ES-I3 (cell line): ENCODE results near the gene STX7.
A peak's percentile ranks its signal among the peaks of the same experiment; 100 is the strongest.

ENCODE experiments used
- H3K36me3 ChIP-seq: 2 replicates; pipeline ENCODE4 v1.6.1; 2013; ENCODE audit warnings: mild to moderate bottlenecking, low read length, control low read depth, moderate library complexity; ENCODE audit not compliant: insufficient read depth
- H3K4me1 ChIP-seq: 2 replicates; pipeline ENCODE4 v1.6.1; 2013; ENCODE audit warnings: mild to moderate bottlenecking, control low read depth, low read length; ENCODE audit not compliant: insufficient read depth
- H3K9ac ChIP-seq: 2 replicates; pipeline ENCODE4 v1.6.1; 2013; ENCODE audit warnings: low read depth, mild to moderate bottlenecking, low read length, moderate library complexity
- H3K9me3 ChIP-seq: 2 replicates; pipeline ENCODE4 v1.6.1; 2013; ENCODE audit warnings: mild to moderate bottlenecking, low read length, moderate library complexity; ENCODE audit not compliant: control insufficient read depth, insufficient read depth

The STX7 gene

GRCh38 chr6:132400883-132401617 lies 111.9 kb downstream of the STX7 start, which contains the start of gene MOXD1:
MOXD1 (minus strand) TSS chr6:132401475; CDS start chr6:132401426, 49 bp downstream.
- Histone ChIP-seq H3K9me3 (no peaks in the 10 kb centered on the region), H3K36me3 (no peaks in the 10 kb centered on the region), H3K9ac (peak within 1 kb of the TSS; percentile 73), H3K4me1 (no peaks in the 10 kb centered on the region)

- Histone ChIP-seq H3K9ac (peak overlapping the region; percentile 73; the same call in 1 of the 2 replicates), H3K4me1 (no peaks in the 10 kb centered on the region), H3K9me3 (no peaks in the 10 kb centered on the region), H3K36me3 (no peaks in the 10 kb centered on the region)
Observed at GRCh38 chr6:132400555-132400882, 112.4 kb downstream of the STX7 start.

GRCh38 chr6:132399376-132400074 lies 113.4 kb downstream of the STX7 start:
- Histone ChIP-seq H3K9ac (no peak overlapping the region), H3K4me1 (no peaks in the 10 kb centered on the region), H3K36me3 (no peaks in the 10 kb centered on the region)

More at GRCh38 chr6:132399376-132400074, 113.4 kb downstream of the STX7 start:
- H3K9me3 ChIP-seq: no peaks in the 10 kb centered on the region; the same call in 1 of the 2 replicates
